ENCODE data around the gene SUMO2.

SUMO2 gene

DNA sequence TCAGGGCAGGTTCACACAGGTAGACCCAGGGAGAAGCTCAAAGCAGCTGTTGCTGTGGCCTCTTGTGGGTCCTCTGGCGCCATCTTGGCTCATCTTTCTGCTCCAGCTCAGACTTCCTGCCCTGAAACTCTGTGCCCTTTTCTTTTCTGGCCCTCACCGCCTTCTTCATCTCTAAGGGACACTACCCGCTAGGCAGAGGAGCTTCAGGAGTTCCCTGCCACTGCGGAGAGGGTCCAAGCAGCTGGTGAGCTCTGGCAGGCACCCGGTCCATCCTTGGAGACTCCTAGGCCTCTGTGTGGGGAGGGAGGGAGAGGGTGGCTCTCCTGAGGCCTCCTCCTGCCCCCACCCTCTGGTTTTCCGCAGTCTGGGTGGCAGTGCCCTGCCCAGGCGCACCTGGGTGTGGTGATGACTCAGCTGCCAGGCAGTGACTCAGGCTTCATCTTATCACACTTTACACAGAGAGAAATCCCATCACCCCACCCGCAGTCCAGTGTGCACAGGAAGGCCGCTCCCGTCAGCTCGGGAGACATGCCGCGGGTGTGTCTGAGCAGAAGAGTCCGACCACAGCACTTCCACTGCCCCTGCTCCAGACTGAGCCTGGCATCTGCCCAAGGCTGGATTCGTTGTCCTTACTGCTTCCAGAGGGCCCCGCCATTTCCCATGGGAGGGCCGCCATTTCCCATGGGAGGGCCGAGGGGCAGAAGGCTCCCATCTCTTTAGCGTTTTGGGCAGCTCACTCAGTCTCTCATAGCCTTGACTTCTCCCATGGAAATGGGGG is 58.5 kb downstream of the SUMO2 start:
- DNase-seq (ENCODE audit: low read depth in 2 of 2) = no peak

DNA sequence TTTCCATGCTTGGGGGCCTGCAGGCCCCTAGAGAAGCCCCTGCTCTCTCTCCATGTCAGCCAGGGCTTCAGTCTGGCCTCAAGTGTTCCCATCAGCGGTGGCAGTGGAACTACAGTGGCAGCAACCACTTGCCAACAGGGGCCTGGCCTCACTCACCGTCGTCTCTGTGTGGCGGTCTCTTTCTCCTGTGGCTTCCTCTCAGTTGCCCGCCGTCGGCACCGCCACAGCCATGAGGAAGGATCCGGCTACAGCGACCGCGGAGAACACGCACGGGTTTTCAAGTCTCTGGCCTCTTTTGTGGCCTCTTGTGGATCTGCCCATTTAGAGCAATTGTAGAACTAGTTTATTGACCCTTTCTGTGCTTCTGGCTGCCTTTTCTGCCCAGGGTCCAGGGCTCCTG is 64.5 kb downstream of the SUMO2 start:
- DNase-seq (ENCODE audit: low read depth in 2 of 2) = no peak

DNA sequence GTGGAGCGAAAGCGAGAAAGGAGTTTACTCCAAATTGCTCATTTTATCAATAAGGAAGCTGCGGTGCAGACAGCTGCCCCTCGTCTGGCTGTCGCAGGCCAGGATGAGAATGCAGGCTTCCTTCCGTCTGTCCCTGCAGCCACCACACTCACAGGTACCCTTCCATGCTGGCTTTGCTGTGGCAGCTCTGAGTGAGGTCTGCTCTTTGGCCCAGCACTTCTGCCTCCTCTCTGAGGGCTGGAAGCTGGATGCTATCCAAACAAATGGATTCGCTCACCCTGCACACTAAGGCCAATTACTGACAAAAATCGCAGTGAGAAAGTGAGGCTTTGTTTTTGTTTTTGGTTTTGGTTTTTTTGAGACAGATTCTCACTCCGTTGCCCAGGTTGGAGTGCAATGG is 66.0 kb downstream of the SUMO2 start:
- no peak for DNase-seq (ENCODE audit: low read depth in 2 of 2)

Data from fibroblast of skin of left biceps (primary cell).